ENCODE data around the gene ZNF296. TPM values are rescaled to one million over a fixed set of nuclear protein-coding genes. Genes with fewer than 3 reads are reported as not detected.

The ZNF296 gene
- 1.0 and 1.4 TPM in 2 replicates for polyA plus RNA-seq
- polyA minus RNA-seq, result 0.58 and 0.73 TPM in 2 replicates

DNA sequence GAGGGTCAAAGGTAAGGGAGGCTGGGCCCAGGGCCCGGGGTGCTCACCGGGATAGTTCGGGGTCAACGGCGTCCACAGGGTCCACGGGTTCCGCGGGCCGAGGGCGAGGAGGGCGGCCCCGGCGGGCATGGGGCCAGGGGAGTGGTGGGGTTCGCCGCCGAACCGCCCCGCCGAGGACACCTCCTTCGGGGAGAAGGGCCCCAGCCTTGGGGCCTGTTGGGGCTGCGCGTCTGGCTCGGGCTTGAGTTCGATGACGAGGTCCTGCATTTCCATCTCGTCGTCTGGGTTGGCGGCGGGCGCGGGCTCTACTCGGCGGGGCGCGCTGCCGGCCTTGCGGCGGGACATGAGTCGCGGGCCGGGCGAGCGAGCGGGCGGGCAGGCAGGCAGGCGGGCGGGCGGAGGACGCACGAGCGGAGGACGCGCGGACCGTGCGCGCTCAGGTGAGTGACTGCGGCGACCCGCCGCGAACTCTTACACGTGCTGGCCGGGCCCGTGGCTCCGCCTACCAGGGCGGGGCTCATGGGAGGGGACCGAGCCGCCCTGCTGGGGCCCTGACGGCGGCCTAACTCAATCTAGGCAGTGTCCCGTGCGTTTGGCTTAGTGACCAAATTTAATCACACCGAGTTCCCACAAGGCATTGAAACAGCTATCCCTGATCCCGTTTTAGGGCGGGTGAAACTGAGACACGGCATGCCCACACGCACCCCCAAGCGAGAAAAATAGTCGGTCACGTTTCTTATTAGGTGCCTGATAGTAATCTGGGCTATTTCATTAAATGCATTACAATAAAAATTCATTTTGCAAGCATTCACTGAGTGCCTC is at the start of gene ZNF296:
TSS of gene ZNF296 (minus strand) at position 450 of the 822 bp plus-strand sequence. CDS start at position 345, 105 bp downstream.
- Histone ChIP-seq H3K9ac (ENCODE audit: low read length) (no peak within 1 kb of the TSS), H3K9me2 (ENCODE audit: insufficient read depth, low read length) (no peaks in the 10 kb centered on the region), H4K20me1 (ENCODE audit: insufficient read depth) (no peaks in the 10 kb centered on the region), H3K36me3 (ENCODE audit: insufficient read depth, low read length) (no peaks in the 10 kb centered on the region), H3K27ac (ENCODE audit: low read length) (no peak within 1 kb of the TSS), H3K27me3 (ENCODE audit: insufficient read depth, low read depth, low read length) (peaks cover 33% of the 10 kb centered on the region), H2AFZ (ENCODE audit: low read depth, low read length) (no peak within 1 kb of the TSS), H3K4me3 (ENCODE audit: low read length) (peak within 1 kb of the TSS; percentile 62), H3F3A (ENCODE audit: insufficient read depth, low read length, poor library complexity, severe bottlenecking) (no peaks in the 10 kb centered on the region), H3K79me2 (replicated peaks; ENCODE audit: insufficient read depth, low read length) (peaks cover 18% of the 10 kb centered on the region), H3K4me2 (ENCODE audit: low read length) (no peak within 1 kb of the TSS), H3K9me3 (ENCODE audit: low read length) (no peaks in the 10 kb centered on the region)
- TF ChIP-seq EZH2 (IDR thresholded peaks at IDR 0.05; ENCODE audit: borderline replicate concordance, insufficient read depth, low read length, poor library complexity, severe bottlenecking), result no peak
- TF ChIP-seq POLR2AphosphoS5 (IDR thresholded peaks at IDR 0.05), result no peak
- TF ChIP-seq MXI1 (conservative IDR thresholded peaks at IDR 0.05; ENCODE audit: poor library complexity, severe bottlenecking), result peak; percentile 49
- peak; percentile 24 for TF ChIP-seq SMC3 (conservative IDR thresholded peaks at IDR 0.05; ENCODE audit: poor library complexity)
- TF ChIP-seq, protein P1, sequence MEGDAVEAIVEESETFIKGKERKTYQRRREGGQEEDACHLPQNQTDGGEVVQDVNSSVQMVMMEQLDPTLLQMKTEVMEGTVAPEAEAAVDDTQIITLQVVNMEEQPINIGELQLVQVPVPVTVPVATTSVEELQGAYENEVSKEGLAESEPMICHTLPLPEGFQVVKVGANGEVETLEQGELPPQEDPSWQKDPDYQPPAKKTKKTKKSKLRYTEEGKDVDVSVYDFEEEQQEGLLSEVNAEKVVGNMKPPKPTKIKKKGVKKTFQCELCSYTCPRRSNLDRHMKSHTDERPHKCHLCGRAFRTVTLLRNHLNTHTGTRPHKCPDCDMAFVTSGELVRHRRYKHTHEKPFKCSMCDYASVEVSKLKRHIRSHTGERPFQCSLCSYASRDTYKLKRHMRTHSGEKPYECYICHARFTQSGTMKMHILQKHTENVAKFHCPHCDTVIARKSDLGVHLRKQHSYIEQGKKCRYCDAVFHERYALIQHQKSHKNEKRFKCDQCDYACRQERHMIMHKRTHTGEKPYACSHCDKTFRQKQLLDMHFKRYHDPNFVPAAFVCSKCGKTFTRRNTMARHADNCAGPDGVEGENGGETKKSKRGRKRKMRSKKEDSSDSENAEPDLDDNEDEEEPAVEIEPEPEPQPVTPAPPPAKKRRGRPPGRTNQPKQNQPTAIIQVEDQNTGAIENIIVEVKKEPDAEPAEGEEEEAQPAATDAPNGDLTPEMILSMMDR (IDR thresholded peaks at IDR 0.05; ENCODE audit: poor library complexity, severe bottlenecking), result no peak
- no peak for TF ChIP-seq EP300 (conservative IDR thresholded peaks at IDR 0.05; ENCODE audit: poor library complexity, severe bottlenecking)

DNA sequence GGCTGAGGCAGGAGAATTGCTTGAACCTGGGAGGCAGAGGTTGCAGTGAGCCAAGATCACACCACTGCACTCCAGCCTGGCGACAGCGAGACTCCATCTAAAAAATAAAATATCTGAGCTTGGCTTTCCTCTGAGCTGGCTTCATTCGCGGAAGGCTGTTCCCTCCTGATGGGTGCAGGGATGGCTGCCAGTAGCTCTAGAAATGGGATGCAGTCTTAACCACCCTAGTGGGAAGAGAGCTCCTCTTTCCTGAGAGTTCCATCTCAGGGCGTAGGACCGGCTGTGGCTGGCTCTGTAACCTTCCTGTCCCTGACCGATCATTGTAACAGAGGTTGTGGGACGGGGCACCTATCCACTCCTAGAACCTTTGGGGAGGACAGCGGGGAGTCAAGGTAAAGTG is 49.1 kb upstream of the ZNF296 start:
- H3K9me3 ChIP-seq (ENCODE audit: low read length), result no peaks in the 10 kb centered on the region
- H3K9ac ChIP-seq (ENCODE audit: low read length), result no peak overlapping the region
- no peaks in the 10 kb centered on the region for H3F3A ChIP-seq (ENCODE audit: insufficient read depth, low read length, poor library complexity, severe bottlenecking)
- H3K4me2 ChIP-seq (ENCODE audit: low read length), result no peak overlapping the region
- no peaks in the 10 kb centered on the region for H3K9me2 ChIP-seq (ENCODE audit: insufficient read depth, low read length)
- H3K27me3 ChIP-seq (ENCODE audit: insufficient read depth, low read depth, low read length), result no peaks in the 10 kb centered on the region
- H3K4me3 ChIP-seq (ENCODE audit: low read length), result no peak overlapping the region
- H3K79me2 ChIP-seq (replicated peaks; ENCODE audit: insufficient read depth, low read length), result peaks cover 24% of the 10 kb centered on the region
- no peak for TF ChIP-seq EZH2 (IDR thresholded peaks at IDR 0.05; ENCODE audit: borderline replicate concordance, insufficient read depth, low read length, poor library complexity, severe bottlenecking)
- TF ChIP-seq TAF1 (IDR thresholded peaks at IDR 0.05; ENCODE audit: low read depth), result no peak
- no peak for TF ChIP-seq EP300 (conservative IDR thresholded peaks at IDR 0.05; ENCODE audit: poor library complexity, severe bottlenecking)
- TF ChIP-seq POLR2AphosphoS5 (IDR thresholded peaks at IDR 0.05), result no peak
- TF ChIP-seq RAD21 (conservative IDR thresholded peaks at IDR 0.05), result no peak
- TF ChIP-seq, protein P2, sequence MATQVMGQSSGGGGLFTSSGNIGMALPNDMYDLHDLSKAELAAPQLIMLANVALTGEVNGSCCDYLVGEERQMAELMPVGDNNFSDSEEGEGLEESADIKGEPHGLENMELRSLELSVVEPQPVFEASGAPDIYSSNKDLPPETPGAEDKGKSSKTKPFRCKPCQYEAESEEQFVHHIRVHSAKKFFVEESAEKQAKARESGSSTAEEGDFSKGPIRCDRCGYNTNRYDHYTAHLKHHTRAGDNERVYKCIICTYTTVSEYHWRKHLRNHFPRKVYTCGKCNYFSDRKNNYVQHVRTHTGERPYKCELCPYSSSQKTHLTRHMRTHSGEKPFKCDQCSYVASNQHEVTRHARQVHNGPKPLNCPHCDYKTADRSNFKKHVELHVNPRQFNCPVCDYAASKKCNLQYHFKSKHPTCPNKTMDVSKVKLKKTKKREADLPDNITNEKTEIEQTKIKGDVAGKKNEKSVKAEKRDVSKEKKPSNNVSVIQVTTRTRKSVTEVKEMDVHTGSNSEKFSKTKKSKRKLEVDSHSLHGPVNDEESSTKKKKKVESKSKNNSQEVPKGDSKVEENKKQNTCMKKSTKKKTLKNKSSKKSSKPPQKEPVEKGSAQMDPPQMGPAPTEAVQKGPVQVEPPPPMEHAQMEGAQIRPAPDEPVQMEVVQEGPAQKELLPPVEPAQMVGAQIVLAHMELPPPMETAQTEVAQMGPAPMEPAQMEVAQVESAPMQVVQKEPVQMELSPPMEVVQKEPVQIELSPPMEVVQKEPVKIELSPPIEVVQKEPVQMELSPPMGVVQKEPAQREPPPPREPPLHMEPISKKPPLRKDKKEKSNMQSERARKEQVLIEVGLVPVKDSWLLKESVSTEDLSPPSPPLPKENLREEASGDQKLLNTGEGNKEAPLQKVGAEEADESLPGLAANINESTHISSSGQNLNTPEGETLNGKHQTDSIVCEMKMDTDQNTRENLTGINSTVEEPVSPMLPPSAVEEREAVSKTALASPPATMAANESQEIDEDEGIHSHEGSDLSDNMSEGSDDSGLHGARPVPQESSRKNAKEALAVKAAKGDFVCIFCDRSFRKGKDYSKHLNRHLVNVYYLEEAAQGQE (IDR thresholded peaks at IDR 0.05; ENCODE audit: borderline replicate concordance), result no peak
- no peak for TF ChIP-seq MXI1 (conservative IDR thresholded peaks at IDR 0.05; ENCODE audit: poor library complexity, severe bottlenecking)
- TF ChIP-seq SMC3 (conservative IDR thresholded peaks at IDR 0.05; ENCODE audit: poor library complexity), result no peak
- TF ChIP-seq, protein P1 (IDR thresholded peaks at IDR 0.05; ENCODE audit: poor library complexity, severe bottlenecking), result no peak
- H2AFZ ChIP-seq (ENCODE audit: low read depth, low read length), result no peak overlapping the region
- no peaks in the 10 kb centered on the region for H3K36me3 ChIP-seq (ENCODE audit: insufficient read depth, low read length)
- H3K27ac ChIP-seq (ENCODE audit: low read length), result no peak overlapping the region
- no peaks in the 10 kb centered on the region for H4K20me1 ChIP-seq (ENCODE audit: insufficient read depth)

Data from neural cell (in vitro differentiated cells).